ENCODE measurements around the gene CORIN.

CORIN gene

GRCh38 chr4:47876310-47876709 is 38.4 kb upstream of the CORIN start:
- Histone ChIP-seq H3K9me3 (ENCODE audit: control insufficient read depth, insufficient read depth, low read depth, low read length) (no peaks in the 10 kb centered on the region), H3K4me1 (ENCODE audit: control insufficient read depth, insufficient read depth, low read length) (no peaks in the 10 kb centered on the region), H3K27ac (ENCODE audit: extremely low read depth, low read depth, low read length) (no peak overlapping the region), H3K4me3 (ENCODE audit: low read depth, low read length) (no peak overlapping the region), H3K36me3 (ENCODE audit: control insufficient read depth in 2 of 2, insufficient read depth in 1 of 2, low read length in 2 of 2) (peaks cover 5 to 72% of the 10 kb centered on the region in 2 experiments; a peak in 2 of 3 replicates)
- ChIA-PET POLR2A (no interaction called here), CTCF (no interaction called here)
- no peak for TF ChIP-seq ZNF639 (tag by site-specific recombination; IDR thresholded peaks at IDR 0.05)
- TF ChIP-seq CTCF (tag by site-specific recombination; IDR thresholded peaks at IDR 0.05) = no peak
- TF ChIP-seq ZNF677 (tag by site-specific recombination; IDR thresholded peaks at IDR 0.05) = no peak
- no peak for TF ChIP-seq ZNF580 (tag by site-specific recombination; IDR thresholded peaks at IDR 0.05)
- no peak for TF ChIP-seq HOXA7 (CRISPR knock-in tag; IDR thresholded peaks at IDR 0.05; ENCODE audit: borderline replicate concordance)
- no peak for TF ChIP-seq BCL11A (tag by site-specific recombination; IDR thresholded peaks at IDR 0.05; ENCODE audit: low read depth)
- TF ChIP-seq ZNF596 (tag by site-specific recombination; IDR thresholded peaks at IDR 0.05) = no peak
- TF ChIP-seq ZNF449 (tag by site-specific recombination; IDR thresholded peaks at IDR 0.05) = no peak
- TF ChIP-seq ZNF350 (tag by site-specific recombination; IDR thresholded peaks at IDR 0.05) = no peak
- TF ChIP-seq ZNF202 (tag by site-specific recombination; IDR thresholded peaks at IDR 0.05; ENCODE audit: borderline replicate concordance) = no peak
- TF ChIP-seq ZNF138 (tag by site-specific recombination; IDR thresholded peaks at IDR 0.05; ENCODE audit: borderline replicate concordance) = no peak
- no peak for TF ChIP-seq OSR2 (tag by site-specific recombination; IDR thresholded peaks at IDR 0.05)
- no peak for TF ChIP-seq PRDM1 (tag by site-specific recombination; IDR thresholded peaks at IDR 0.05)
- TF ChIP-seq ZNF16 (tag by site-specific recombination; IDR thresholded peaks at IDR 0.05; ENCODE audit: low read depth) = no peak
- no peak for TF ChIP-seq HOXD13 (CRISPR knock-in tag; IDR thresholded peaks at IDR 0.05; ENCODE audit: borderline replicate concordance)
- TF ChIP-seq ZNF585B (tag by site-specific recombination; IDR thresholded peaks at IDR 0.05) = no peak
- TF ChIP-seq ZNF175 (tag by site-specific recombination; IDR thresholded peaks at IDR 0.05) = no peak
- no peak for TF ChIP-seq PRDM2 (tag by site-specific recombination; IDR thresholded peaks at IDR 0.05; ENCODE audit: borderline replicate concordance)
- no peak for TF ChIP-seq ZNF335 (tag by site-specific recombination; conservative IDR thresholded peaks at IDR 0.05)
- TF ChIP-seq ZNF2 (tag by site-specific recombination; IDR thresholded peaks at IDR 0.05) = no peak
